ENCODE measurements around the gene FMO3.

The FMO3 gene

DNA sequence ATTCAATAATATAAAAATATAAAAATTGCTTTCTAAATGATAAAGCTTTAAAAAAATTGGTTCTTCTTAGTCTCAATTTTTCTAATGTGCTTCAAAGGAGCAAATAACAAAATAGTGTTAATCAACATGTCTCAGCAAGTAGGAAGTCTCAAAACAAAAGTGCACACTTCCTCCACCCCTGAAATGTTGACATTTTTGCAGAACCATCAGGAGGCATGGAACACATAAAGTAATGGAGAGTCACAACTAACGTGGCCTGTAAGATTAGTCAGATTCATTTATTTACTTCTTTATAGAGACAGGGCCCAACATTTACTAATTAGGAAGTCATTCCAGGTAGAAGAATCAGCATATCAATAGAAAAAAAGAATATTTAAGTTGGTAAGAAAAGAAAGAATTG lies 59.5 kb downstream of the FMO3 start:
- DNase-seq, result no peak
- no peaks in the 10 kb centered on the region for H3K27me3 ChIP-seq (ENCODE audit: insufficient read depth, low read depth, severe bottlenecking)
- no peaks in the 10 kb centered on the region for H3K36me3 ChIP-seq
- TF ChIP-seq, protein P1, sequence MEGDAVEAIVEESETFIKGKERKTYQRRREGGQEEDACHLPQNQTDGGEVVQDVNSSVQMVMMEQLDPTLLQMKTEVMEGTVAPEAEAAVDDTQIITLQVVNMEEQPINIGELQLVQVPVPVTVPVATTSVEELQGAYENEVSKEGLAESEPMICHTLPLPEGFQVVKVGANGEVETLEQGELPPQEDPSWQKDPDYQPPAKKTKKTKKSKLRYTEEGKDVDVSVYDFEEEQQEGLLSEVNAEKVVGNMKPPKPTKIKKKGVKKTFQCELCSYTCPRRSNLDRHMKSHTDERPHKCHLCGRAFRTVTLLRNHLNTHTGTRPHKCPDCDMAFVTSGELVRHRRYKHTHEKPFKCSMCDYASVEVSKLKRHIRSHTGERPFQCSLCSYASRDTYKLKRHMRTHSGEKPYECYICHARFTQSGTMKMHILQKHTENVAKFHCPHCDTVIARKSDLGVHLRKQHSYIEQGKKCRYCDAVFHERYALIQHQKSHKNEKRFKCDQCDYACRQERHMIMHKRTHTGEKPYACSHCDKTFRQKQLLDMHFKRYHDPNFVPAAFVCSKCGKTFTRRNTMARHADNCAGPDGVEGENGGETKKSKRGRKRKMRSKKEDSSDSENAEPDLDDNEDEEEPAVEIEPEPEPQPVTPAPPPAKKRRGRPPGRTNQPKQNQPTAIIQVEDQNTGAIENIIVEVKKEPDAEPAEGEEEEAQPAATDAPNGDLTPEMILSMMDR (IDR thresholded peaks at IDR 0.05; ENCODE audit: low read depth, low read length), result no peak
- no peak overlapping the region for H3K4me3 ChIP-seq (ENCODE audit: low read depth, low read length)
- H3K27ac ChIP-seq, result no peak overlapping the region
- H3K9me3 ChIP-seq (ENCODE audit: severe bottlenecking), result no peaks in the 10 kb centered on the region

DNA sequence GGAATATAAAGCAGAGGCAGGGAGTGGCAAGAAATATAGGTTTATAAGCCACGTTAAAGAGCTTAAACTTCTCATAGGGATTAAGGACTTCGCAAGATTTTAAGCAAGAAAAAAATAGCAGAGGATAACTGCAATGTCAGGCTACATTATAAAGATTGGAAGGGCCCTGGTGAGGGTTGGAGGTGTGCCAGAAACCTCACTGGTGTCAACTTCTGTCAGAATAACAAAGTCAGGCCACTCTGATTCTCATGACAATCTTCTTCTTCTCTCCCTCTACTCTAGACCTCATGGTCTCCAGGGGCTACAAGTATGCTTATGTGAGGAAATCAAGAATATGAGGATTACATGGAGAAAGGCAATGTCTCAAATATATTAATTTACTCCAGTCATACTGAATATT lies 61.8 kb downstream of the FMO3 start:
- TF ChIP-seq, protein P1 (IDR thresholded peaks at IDR 0.05; ENCODE audit: low read depth, low read length), result no peak
- H3K9me3 ChIP-seq (ENCODE audit: severe bottlenecking), result no peaks in the 10 kb centered on the region
- no peaks in the 10 kb centered on the region for H3K36me3 ChIP-seq
- no peaks in the 10 kb centered on the region for H3K27me3 ChIP-seq (ENCODE audit: insufficient read depth, low read depth, severe bottlenecking)
- no peak for DNase-seq
- H3K4me3 ChIP-seq (ENCODE audit: low read depth, low read length), result no peak overlapping the region
- H3K27ac ChIP-seq, result no peak overlapping the region

DNA sequence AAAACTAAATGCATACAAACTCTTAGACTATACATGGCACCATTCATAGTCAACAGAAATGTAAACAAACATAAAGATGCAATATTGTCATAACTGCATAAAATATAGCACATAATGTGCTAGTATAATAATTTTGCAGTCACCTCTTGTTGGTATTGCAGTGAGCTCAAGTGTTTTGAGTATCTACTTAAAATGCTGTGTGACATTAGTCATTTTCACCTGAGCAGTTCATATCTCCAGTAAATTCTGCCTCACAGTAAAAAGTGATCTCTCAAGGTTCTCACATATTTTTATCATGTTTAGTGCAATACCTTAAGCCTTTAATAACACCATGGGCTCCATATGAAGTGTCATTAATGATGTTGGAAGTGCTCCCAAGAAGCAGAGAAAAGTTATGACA lies 64.8 kb downstream of the FMO3 start:
- H3K27me3 ChIP-seq (ENCODE audit: insufficient read depth, low read depth, severe bottlenecking), result no peaks in the 10 kb centered on the region
- TF ChIP-seq, protein P1 (IDR thresholded peaks at IDR 0.05; ENCODE audit: low read depth, low read length), result no peak
- H3K4me3 ChIP-seq (ENCODE audit: low read depth, low read length), result no peak overlapping the region
- no peaks in the 10 kb centered on the region for H3K9me3 ChIP-seq (ENCODE audit: severe bottlenecking)
- no peak overlapping the region for H3K27ac ChIP-seq
- no peaks in the 10 kb centered on the region for H3K36me3 ChIP-seq
- no peak for DNase-seq

DNA sequence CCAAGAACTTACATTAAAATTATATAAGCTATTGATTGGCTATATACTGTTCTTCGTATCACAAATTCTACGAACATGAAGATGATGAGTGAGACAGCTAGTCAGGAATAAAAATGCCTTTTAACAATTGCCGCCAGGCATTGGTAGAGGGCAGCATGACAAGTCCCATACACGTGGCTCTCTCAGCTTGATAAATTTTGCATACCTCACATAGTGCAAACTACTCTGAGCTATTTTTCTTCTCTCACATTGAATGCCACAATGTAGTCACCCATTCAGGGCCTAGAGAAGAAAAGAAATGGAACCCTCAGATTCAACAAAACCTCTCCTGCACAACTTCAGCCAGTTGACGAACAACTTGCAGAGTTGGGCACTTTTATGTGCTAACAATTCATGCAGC lies 67.4 kb downstream of the FMO3 start:
- Histone ChIP-seq H3K27ac (no peak overlapping the region), H3K36me3 (no peaks in the 10 kb centered on the region), H3K27me3 (ENCODE audit: insufficient read depth, low read depth, severe bottlenecking) (no peaks in the 10 kb centered on the region), H3K9me3 (ENCODE audit: severe bottlenecking) (no peaks in the 10 kb centered on the region), H3K4me3 (ENCODE audit: low read depth, low read length) (no peak overlapping the region)
- DNase-seq, result no peak
- TF ChIP-seq, protein P1 (IDR thresholded peaks at IDR 0.05; ENCODE audit: low read depth, low read length), result no peak

DNA sequence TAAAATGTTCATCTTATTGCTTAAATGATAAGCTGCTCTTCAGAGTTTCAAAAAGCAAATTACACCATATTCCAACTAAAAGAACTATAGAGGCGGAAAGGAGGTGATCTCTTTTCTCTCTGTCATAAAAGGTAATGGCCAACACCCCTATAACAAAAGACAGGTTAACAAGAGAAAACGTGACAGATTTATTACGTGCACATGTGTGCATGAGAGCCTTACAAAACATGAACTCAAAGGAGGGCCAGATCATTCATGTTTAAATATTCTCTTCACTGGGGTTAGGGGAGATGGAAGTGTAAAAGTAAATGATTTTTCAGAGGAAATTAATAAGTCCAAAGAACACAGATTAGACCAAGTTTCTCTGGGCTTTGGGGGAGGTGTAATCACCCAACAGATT lies 67.8 kb downstream of the FMO3 start:
- TF ChIP-seq, protein P1 (IDR thresholded peaks at IDR 0.05; ENCODE audit: low read depth, low read length), result no peak
- Histone ChIP-seq H3K27ac (no peak overlapping the region), H3K36me3 (no peaks in the 10 kb centered on the region), H3K4me3 (ENCODE audit: low read depth, low read length) (no peak overlapping the region), H3K27me3 (ENCODE audit: insufficient read depth, low read depth, severe bottlenecking) (no peaks in the 10 kb centered on the region), H3K9me3 (ENCODE audit: severe bottlenecking) (no peaks in the 10 kb centered on the region)
- DNase-seq, result no peak

DNA sequence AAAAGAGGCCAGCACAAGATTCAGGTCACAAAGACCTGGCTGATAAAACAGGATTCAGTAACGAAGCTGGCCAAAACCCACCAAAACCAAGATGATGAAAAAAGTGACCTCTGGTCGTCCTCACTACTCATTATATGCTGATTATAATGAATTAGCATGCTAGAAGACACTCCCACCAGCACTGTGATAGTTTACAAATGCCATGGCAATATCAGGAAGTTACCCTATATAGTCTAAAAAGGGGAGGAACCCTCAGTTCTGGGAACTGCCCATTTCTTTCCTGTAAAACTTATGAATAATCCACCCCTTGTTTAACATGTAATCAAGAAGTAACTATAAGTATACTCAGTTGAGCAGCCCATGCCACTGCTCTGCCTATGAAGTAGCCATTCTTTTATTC lies 68.4 kb downstream of the FMO3 start:
- Histone ChIP-seq H3K9me3 (ENCODE audit: severe bottlenecking) (no peaks in the 10 kb centered on the region), H3K4me3 (ENCODE audit: low read depth, low read length) (no peak overlapping the region), H3K27me3 (ENCODE audit: insufficient read depth, low read depth, severe bottlenecking) (no peaks in the 10 kb centered on the region), H3K36me3 (no peaks in the 10 kb centered on the region), H3K27ac (no peak overlapping the region)
- DNase-seq, result no peak
- TF ChIP-seq, protein P1 (IDR thresholded peaks at IDR 0.05; ENCODE audit: low read depth, low read length), result no peak
